HG03039 (cell line): Measurements from ENCODE around the gene HIRIP3.
"Not testable (repeated sequence)": the region's sequence is repeated elsewhere in the genome, so short reads cannot be mapped to it uniquely, and the experiment has no call there.

Experiments
- ATAC-seq: cut with Tn5 transposase; IDR thresholded peaks from one replicate; pipeline ENCODE4 v1.9.1; 2021; ENCODE audit warnings: mild to moderate bottlenecking, moderate library complexity; ENCODE audit not compliant: unreplicated experiment

HIRIP3 gene

DNA sequence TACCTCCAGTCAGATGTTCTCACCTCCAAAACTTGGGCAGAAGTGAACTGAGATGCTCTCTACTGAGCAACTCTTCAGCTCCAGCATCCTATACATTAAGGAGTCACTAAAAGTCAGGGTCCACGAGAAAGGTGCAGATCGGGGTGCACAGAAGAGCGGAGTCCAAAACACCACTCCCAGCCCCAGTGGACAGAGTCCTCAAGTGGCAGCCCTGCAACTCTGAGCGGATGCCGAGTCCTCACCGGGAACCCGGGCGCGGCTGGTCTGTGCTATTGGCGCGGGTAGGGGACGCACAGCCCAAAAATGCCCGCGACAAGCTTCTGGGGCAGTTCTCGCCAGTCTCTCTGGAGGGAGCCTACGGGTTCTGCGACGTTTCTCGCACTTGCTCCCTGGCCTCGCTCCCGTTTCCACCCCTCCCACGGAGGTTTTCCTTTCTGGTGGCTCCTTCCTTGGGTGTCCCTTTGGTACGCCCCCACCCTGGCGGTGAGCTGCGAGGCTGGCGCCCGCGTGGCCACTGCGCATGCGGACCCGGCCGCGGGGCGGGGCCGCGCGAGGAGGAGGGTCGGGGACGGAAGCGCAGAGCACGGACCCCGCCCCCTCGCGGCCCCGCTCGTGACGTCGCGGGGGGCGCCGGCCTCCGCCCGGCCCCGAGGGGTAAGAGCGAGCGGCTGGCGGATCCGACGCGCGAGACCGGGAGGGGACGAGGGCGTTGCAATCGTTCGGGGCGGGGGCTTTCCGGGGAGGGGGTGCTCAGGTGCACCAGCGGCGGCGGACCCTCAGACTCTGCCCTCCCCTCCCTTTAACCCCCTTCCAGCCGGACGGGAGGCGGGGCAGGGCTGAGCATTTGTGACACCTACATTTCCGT, 33.7 kb downstream of the HIRIP3 start, which contains the start of gene TMEM219:
TMEM219 (plus strand) TSS at position 601 of the 865 bp plus-strand sequence. CDS start 1,065 bp downstream, outside the sequence.
- peak; percentile 80 for ATAC-seq

DNA sequence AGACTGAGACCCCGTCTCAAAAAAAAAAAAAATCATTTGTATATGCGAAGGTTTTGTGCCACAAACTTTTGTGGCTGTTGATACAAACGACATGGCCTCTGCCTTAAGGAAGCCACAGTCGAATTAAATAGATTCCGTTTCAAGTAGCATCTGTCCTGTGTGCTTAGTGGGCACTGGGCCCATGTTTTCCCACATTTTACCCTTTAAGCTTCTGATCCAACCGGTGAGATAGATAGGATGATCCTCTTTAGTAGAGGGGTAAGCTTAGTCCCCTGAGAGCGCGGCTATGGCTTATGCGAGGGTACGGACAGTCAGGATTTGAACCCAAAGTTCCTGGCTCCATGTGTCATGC, 34.3 kb downstream of the HIRIP3 start:
- no peak for ATAC-seq

DNA sequence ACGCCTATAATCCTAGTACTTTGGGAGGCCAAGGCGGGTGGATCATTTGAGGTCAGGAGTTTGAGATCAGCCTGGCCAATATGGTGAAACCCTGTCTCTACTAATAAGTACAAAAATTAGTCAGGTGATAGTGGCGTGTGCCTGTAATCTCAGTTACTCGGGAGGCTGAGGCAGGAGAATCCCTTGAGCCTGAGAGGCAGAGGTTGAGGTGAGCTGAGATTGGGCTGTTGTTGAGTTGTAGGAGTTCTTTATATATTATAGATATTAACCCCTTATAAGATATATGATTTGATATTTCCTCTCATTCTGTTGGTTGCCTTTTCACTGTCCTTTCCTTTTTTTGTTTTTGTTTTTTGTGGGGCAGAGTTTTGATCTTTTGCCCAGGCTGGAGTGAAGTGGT, 35.6 kb downstream of the HIRIP3 start:
- not testable (repeated sequence) for ATAC-seq

DNA sequence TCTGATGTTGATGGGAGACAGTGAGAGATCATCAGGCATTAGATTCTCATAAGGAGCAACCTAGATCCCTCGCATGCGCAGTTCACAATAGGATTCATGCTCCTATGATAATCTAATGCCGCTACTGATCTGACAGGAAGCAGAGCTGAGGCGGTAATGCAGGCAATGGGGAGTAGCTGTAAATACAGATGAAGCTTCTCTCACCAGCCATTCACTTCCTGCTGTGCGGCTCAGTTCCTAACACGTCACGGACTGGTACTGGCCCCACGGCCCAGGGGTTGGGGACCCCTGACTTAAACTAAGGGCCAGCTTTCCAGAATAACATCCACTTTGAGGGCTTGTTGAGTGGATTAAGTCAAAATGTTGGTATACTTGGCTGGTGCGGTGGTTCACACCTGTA, 36.1 kb downstream of the HIRIP3 start:
- ATAC-seq = no peak

DNA sequence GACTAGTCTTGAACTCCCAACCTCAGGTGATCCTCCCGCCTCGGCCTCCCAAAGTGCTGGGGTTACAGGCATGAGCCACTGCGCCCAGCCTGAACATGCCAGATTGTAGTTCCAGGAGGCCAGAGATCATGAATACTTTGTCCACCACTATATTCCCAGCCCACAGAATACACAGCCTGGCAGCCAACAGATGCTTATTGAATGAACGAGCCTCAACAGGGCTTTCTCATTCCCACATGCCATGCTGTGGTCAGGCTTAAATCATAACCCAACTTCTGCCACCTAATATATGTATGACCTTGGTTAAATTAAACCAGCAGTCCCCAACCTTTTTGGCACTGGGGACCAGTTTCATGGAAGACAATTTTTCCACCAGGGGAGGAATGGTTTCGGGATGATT, 36.7 kb downstream of the HIRIP3 start:
- no peak for ATAC-seq

DNA sequence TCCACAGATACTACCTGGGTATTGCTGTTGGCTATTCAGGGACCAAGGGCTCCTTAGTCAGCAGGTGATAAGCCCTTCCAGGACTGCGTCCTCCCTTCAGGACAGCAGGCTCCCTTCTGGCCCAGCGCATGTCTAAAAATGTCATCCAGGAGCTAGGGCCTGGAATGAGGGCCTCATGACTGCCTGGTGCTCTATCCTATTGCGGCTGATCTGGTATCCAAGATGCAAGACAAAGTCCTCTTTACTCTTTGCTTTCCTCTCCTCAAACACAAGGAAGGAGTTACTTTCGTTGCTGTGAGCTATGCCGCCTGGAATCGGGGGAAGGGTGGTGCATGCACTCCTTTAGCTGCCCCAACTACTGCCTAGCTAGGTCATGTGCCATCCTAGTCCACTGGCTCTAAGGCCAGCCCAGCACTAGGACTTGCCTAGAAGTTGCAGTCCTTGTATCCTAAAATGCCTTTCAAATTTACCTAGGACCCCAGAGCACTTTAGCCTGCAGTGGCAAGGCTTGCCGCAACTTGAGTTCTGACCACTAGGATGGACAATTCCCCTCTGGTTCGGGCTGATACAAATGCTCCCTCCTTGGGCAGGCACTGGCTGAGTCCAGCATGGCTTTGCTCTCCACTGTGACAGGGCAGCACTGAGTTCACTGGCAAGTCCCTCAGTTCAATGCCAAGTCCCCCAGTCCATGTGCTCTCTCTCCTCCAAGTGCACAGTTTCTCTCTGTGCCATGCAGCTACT, 43.6 kb downstream of the HIRIP3 start:
- no peak for ATAC-seq

DNA sequence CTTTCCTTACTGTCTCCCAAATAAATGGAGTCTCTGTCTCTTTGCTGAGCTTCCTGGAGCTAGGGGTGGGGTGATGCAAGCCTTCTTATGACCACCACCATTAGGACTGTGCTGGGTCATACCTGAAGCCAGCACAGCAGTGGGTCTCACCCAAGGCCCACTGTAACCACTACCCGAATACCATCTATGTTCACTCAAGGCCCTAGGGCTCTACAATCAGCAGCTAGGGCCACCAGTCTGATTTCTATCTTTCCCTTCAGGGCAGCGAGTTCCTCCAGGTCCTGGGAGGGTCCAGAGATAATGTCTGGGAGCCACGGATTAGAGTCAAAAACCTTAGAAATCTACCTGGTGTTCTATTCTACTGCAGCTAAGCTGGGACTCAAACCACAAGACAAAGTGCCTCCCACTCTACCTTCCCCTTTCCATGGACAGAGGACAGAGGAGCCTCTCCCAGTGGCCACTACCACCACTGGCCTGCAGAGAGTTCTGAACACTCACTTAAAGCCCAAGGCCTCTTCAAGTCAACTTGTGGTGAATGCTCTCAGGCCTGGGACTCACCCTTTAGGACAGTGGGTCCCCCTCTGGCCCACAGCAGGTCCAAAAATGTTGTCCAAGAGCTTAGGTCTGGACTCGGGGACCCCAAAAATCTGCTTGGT, 44.5 kb downstream of the HIRIP3 start:
- ATAC-seq = no peak

DNA sequence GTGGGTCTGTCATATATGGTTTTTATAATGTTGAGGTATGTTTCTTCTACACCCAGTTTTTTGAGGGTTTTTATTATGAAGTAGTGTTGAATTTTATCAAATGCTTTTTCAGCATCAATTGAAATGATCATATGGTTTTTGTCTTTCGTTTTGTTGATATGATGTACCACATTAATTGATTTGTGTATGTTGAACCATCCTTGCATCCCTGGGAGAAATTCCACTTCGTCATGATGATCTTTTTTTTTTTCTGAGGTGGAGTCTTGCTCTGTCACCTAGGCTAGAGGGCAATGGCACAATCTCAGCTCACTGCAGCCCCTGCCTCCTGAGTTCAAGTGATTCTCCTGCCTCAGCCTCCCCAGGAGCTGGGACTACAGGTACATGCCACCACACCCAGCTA, 47.5 kb downstream of the HIRIP3 start:
- no peak for ATAC-seq

DNA sequence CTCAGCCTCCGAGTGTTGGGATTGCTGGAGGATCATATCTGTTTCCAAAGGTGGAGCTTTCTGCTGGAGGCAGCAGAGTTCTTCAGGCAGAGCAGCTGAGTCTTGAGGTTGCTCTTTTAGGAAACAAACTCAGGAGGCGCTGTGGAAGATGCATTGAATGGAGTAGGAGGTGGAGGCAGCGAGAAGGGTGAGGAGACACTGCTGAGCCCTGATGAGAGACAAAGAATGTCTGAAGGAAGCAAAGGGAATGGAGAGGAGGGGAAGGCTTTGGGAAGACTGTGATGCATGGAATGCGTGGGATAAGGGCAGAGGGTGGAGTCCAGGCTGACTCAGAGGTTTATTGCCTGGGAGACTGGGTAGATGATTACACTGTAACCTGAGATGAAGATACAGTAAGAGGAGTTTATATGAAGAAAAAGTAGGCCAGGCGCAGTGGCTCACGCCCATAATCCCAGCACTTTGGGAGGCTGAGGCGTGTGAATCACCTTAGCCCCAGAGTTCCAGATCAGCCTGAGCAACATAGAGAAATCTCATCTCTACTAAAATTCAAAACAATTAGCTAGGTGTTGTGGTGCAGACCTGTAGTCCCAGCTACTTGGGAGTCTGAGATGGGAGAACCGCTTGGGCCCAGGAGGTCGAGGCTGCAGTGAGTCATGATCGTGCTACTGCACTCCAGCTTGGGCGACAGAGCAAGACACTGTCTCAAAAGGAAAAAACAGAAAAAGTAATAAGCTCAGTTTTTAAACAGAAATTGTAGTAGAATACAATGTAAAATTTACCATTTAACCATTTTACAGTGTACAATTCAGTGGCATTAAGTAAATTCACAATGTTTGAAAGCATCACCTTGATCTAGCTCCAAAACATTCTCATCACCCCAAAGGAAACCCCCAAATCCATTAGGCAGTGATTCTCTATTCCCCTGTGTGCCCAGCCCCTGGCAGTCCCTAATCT, 51.3 kb downstream of the HIRIP3 start:
- ATAC-seq = no peak
